Cerebellar nuclear complex (tissue), 1 donor: ENCODE data around the gene OR11H12.
"Not testable (repeated sequence)": the region's sequence is repeated elsewhere in the genome, so short reads cannot be mapped to it uniquely, and the experiment has no call there.

Experiments
- DNase-seq, 2 experiments: peaks; one replicate each; lab custom pipeline; 2025; lab: John Stamatoyannopoulos, UW

The OR11H12 gene, protein sequence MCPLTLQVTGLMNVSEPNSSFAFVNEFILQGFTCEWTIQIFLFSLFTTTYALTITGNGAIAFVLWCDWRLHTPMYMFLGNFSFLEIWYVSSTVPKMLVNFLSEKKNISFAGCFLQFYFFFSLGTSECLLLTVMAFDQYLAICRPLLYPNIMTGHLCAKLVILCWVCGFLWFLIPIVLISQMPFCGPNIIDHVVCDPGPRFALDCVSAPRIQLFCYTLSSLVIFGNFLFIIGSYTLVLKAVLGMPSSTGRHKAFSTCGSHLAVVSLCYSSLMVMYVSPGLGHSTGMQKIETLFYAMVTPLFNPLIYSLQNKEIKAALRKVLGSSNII

GRCh38 chr14:18600817-18601216, at the start of gene OR11H12:
Gene OR11H12 (plus strand): TSS chr14:18601117. CDS start chr14:18601117, 0 bp downstream.
- not testable (repeated sequence) for DNase-seq

- not testable (repeated sequence) for DNase-seq
Measured at GRCh38 chr14:18582908-18583307, 18.0 kb upstream of the OR11H12 start.

DNA sequence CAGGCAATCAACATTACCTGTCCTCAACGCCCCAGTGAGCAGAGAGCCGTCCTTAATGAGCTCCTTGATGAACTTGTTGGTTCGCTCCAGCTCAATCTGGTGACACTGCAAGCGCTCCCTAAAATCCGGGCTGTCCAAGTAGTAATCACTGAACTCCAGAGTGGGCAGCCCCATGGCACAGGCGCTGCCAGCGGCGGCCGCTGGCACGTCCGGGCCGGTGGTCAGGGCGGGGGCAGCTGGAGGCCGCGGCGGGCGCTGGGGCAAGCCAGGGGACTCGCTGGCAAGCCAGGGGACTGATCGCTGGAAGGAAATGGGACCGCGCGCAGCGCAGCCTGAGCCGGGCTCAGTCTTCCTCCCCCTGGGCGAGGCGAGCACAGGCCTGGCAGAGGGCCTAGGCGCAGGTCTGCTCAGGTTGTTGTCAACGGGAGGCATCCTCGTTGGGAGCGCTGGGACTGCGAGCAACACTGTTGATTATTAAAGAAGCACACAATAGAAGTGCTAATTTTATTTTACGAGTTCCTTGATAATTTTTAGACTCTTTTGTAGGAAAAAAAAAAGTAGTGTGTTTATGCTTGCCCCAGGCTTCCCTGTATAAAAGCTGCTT, 25.8 kb downstream of the OR11H12 start:
- DNase-seq, result not testable (repeated sequence)

- not testable (repeated sequence) for DNase-seq
Measured at GRCh38 chr14:18636066-18636465, 35.1 kb downstream of the OR11H12 start.

GRCh38 chr14:18638032-18638431, 37.1 kb downstream of the OR11H12 start:
- DNase-seq, result not testable (repeated sequence)

DNA sequence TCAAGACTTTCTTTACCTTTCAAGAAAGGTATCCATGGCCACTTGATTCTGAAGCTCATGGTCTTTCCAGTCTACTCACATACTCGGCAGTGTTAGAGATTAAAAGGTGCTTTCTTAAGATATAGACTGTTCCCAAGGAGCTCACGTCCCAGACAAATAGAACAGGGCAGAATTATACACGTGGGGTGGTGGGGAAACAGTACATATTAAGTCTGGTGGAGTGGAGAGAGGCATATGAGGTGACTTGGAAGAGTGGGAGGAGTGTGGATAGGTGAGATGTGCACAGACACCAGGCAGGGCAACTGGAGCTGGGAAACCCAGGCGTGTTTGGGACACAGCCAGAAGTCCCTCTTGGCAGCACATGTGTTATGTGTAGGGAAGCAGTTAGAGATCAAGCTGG, 37.9 kb downstream of the OR11H12 start:
- DNase-seq, result not testable (repeated sequence)

DNA sequence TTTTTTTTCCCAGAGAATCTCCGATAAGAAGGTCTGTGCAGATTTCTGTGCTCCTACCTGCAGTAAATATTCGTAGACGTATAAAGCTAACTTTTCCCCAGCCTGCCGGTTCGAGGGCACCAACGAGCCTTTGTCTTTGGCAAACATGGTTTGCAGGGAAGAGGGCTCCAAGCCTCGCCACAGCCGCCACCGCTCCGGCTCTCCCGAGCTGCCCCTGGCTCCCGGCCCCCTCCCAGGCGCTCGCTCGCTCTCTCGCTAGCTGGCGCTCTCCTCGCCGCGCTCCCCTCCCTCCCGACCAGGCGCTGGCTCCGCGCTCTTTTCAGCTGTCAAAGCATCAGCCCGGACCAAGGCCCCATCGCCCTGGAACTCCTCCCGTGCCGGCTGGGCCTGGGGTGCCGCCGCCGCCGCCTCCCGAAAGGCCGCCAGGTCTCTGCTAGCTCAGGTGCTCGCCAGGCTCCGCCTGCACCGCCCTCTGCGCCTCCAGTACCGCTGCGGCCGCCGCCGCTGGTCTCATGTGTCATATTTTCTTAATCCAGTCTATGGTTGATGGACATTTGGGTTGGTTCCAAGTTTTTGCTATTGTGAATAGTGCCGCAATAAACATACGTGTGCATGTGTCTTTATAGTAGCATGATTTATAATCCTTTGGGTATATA, 45.3 kb downstream of the OR11H12 start:
- not testable (repeated sequence) for DNase-seq
